Stimulated activated CD8-positive, alpha-beta memory T cell treated with anti-CD3 and anti-CD28 coated beads, Interleukin-15, amount 100 ng/mL, for 4 hours (primary cell): ENCODE data around the gene ABI1.
"Not testable (repeated sequence)": the region's sequence is repeated elsewhere in the genome, so short reads cannot be mapped to it uniquely, and the experiment has no call there.

ENCODE experiments used
- DNase-seq, 2 donors: peaks; one replicate each; pipeline ENCODE4 v3.0.0-alpha.2; 2020; ENCODE audit warnings: low read depth in 2 of 2

ABI1 gene

GRCh38 chr10:26804418-26805393, 56.1 kb downstream of the ABI1 start:
- no peak for DNase-seq

- no peak for DNase-seq
Observed at GRCh38 chr10:26803849-26804248, 56.9 kb downstream of the ABI1 start.

- DNase-seq: no peak
Observed at GRCh38 chr10:26802527-26802926, 58.2 kb downstream of the ABI1 start.

- no peak for DNase-seq
Observed at GRCh38 chr10:26801831-26802230, 58.9 kb downstream of the ABI1 start.

GRCh38 chr10:26801274-26801673, 59.5 kb downstream of the ABI1 start:
- DNase-seq: no peak

GRCh38 chr10:26800468-26800867, 60.3 kb downstream of the ABI1 start:
- DNase-seq: no peak

- DNase-seq: no peak
Observed at GRCh38 chr10:26799342-26799741, 61.4 kb downstream of the ABI1 start.

GRCh38 chr10:26798298-26798697, 62.5 kb downstream of the ABI1 start:
- no peak for DNase-seq

GRCh38 chr10:26797340-26797739, 63.4 kb downstream of the ABI1 start:
- no peak for DNase-seq

- DNase-seq: no peak
Observed at GRCh38 chr10:26792758-26793495, 67.8 kb downstream of the ABI1 start.

GRCh38 chr10:26790221-26790995, 70.3 kb downstream of the ABI1 start:
- no peak for DNase-seq

GRCh38 chr10:26789779-26790178, 71.0 kb downstream of the ABI1 start:
- not testable (repeated sequence) for DNase-seq

GRCh38 chr10:26787362-26787761, 73.4 kb downstream of the ABI1 start:
- no peak for DNase-seq

GRCh38 chr10:26781797-26782196, 79.0 kb downstream of the ABI1 start:
- no peak for DNase-seq

GRCh38 chr10:26780793-26781601, 79.8 kb downstream of the ABI1 start:
- DNase-seq: no peak

- DNase-seq: no peak
Observed at GRCh38 chr10:26780106-26780792, 80.5 kb downstream of the ABI1 start.

GRCh38 chr10:26779176-26779860, 81.4 kb downstream of the ABI1 start:
- DNase-seq: no peak

- DNase-seq: no peak
Observed at GRCh38 chr10:26777686-26778085, 83.1 kb downstream of the ABI1 start.

- no peak for DNase-seq
Observed at GRCh38 chr10:26776258-26776657, 84.5 kb downstream of the ABI1 start.

- no peak for DNase-seq
Observed at GRCh38 chr10:26773633-26774032, 87.1 kb downstream of the ABI1 start.
